Endothelial cell (in vitro differentiated cells): ENCODE results near the gene PLXNB2. TPM values are rescaled to one million over a fixed set of nuclear protein-coding genes. Genes with fewer than 3 reads are reported as not detected.

Source experiments
- DNase-seq: peaks from one replicate; pipeline ENCODE4 v3.0.0; 2021; ENCODE audit warnings: low spot score
- H3K27ac Mint-ChIP-seq: one replicate; pipeline ENCODE4 v1.8.0; 2021; ENCODE audit warnings: mixed read lengths, inconsistent platforms; ENCODE audit not compliant: unreplicated experiment
- H3K27me3 Mint-ChIP-seq: one replicate; pipeline ENCODE4 v1.8.0; 2021; ENCODE audit warnings: mild to moderate bottlenecking, moderate library complexity, mixed read lengths, inconsistent platforms; ENCODE audit not compliant: unreplicated experiment
- H3K36me3 Mint-ChIP-seq: one replicate; pipeline ENCODE4 v1.8.0; 2021; ENCODE audit warnings: mild to moderate bottlenecking, low read depth, mixed read lengths, inconsistent platforms; ENCODE audit not compliant: unreplicated experiment
- H3K4me1 Mint-ChIP-seq: one replicate; pipeline ENCODE4 v1.8.0; 2021; ENCODE audit warnings: mild to moderate bottlenecking, mixed read lengths, inconsistent platforms; ENCODE audit not compliant: unreplicated experiment
- H3K4me3 Mint-ChIP-seq: one replicate; pipeline ENCODE4 v1.8.0; 2021; ENCODE audit warnings: mild to moderate bottlenecking, mixed read lengths, inconsistent platforms; ENCODE audit not compliant: unreplicated experiment
- H3K9me3 Mint-ChIP-seq: one replicate; pipeline ENCODE4 v1.8.0; 2021; ENCODE audit warnings: mixed read lengths, inconsistent platforms; ENCODE audit not compliant: unreplicated experiment
- total RNA-seq: library from RNA; stranded (reverse); fragmentation: NEBNext Ultra II Directional; extraction: Animal tissue kit (Norgen Biotek cat#: 25700); gene quantifications from one replicate; pipeline ENCODE4 v1.2.1, GENCODE V29; 2021; ENCODE audit not compliant: unreplicated experiment
- TF ChIP-seq, protein P1 (sequence below): fragments of 200-600 bp; sonication (generic); IDR thresholded peaks from one replicate; pipeline ENCODE4 v1.5.0; 2021; ENCODE audit warnings: antibody characterized with exemption; ENCODE audit not compliant: unreplicated experiment

PLXNB2 gene
- total RNA-seq, 1 donor from 2014 or later = 96.5 TPM

- no peaks in the 10 kb centered on the region for H3K9me3 Mint-ChIP-seq
- H3K4me1 Mint-ChIP-seq = no peaks in the 10 kb centered on the region
- DNase-seq = no peak
- H3K36me3 Mint-ChIP-seq = peaks cover 3% of the 10 kb centered on the region
- peaks cover 6% of the 10 kb centered on the region for H3K27me3 Mint-ChIP-seq
- H3K27ac Mint-ChIP-seq = no peak overlapping the region
- TF ChIP-seq, protein P1, sequence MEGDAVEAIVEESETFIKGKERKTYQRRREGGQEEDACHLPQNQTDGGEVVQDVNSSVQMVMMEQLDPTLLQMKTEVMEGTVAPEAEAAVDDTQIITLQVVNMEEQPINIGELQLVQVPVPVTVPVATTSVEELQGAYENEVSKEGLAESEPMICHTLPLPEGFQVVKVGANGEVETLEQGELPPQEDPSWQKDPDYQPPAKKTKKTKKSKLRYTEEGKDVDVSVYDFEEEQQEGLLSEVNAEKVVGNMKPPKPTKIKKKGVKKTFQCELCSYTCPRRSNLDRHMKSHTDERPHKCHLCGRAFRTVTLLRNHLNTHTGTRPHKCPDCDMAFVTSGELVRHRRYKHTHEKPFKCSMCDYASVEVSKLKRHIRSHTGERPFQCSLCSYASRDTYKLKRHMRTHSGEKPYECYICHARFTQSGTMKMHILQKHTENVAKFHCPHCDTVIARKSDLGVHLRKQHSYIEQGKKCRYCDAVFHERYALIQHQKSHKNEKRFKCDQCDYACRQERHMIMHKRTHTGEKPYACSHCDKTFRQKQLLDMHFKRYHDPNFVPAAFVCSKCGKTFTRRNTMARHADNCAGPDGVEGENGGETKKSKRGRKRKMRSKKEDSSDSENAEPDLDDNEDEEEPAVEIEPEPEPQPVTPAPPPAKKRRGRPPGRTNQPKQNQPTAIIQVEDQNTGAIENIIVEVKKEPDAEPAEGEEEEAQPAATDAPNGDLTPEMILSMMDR = no peak
- no peak overlapping the region for H3K4me3 Mint-ChIP-seq
Observed at GRCh38 chr22:50284479-50284878, 23.0 kb downstream of the PLXNB2 start.

DNA sequence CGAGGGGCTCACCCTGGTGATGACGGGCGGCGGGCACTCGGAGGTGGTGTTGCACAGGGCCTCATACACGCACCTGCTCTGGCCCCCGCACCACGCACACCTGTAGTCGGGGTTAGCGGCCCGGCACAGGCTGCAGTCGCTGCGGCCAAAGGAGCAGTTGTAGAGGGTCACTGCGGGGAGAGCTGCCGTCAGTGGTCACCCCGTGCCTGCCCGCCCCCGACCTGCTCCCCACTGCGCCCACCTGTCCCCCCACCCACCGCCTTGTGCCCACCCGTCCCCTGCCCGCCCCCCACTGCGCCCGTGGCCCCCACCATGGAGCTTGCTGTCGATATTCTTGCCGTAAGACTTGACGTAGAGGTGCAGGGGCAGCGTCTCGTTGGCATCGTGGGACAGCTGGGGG is 23.6 kb downstream of the PLXNB2 start:
- H3K36me3 Mint-ChIP-seq = no peaks in the 10 kb centered on the region
- H3K4me1 Mint-ChIP-seq = no peaks in the 10 kb centered on the region
- H3K4me3 Mint-ChIP-seq = no peak overlapping the region
- no peak overlapping the region for H3K27ac Mint-ChIP-seq
- TF ChIP-seq, protein P1 = no peak
- H3K9me3 Mint-ChIP-seq = no peaks in the 10 kb centered on the region
- peaks cover 6% of the 10 kb centered on the region for H3K27me3 Mint-ChIP-seq
- DNase-seq = no peak

- Mint-ChIP-seq H3K9me3 (no peaks in the 10 kb centered on the region), H3K36me3 (no peaks in the 10 kb centered on the region), H3K27ac (no peak overlapping the region), H3K4me3 (no peak overlapping the region), H3K27me3 (peaks cover 5% of the 10 kb centered on the region), H3K4me1 (no peaks in the 10 kb centered on the region)
- DNase-seq = no peak
- TF ChIP-seq, protein P1 = no peak
Observed at GRCh38 chr22:50282361-50283155, 24.9 kb downstream of the PLXNB2 start.

DNA sequence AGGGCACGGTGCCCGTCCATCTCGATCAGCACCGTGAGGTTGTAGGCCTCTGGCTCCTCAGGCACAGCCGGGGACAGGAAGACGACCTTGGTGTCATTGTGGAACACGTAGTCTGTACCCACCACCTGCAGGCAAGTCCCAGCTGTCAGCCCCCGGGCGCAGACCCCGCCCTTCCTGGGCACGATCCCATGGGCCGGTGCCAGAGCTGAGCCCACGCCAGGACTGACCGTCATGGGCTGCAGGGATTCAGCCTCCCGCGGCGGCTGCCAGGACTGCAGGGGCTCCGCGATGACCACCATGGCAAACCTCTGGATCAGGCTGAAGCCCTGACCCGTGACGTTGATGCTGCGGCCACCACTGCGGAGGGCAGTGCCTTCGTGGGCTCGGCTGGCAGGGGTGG is 25.5 kb downstream of the PLXNB2 start:
- Mint-ChIP-seq H3K9me3 (no peaks in the 10 kb centered on the region), H3K27ac (no peak overlapping the region), H3K36me3 (no peaks in the 10 kb centered on the region), H3K4me3 (no peak overlapping the region), H3K27me3 (peaks cover 11% of the 10 kb centered on the region), H3K4me1 (no peaks in the 10 kb centered on the region)
- no peak for DNase-seq
- TF ChIP-seq, protein P1 = no peak

- no peaks in the 10 kb centered on the region for H3K9me3 Mint-ChIP-seq
- no peak overlapping the region for H3K27ac Mint-ChIP-seq
- TF ChIP-seq, protein P1 = no peak
- H3K36me3 Mint-ChIP-seq = no peaks in the 10 kb centered on the region
- H3K27me3 Mint-ChIP-seq = peaks cover 13% of the 10 kb centered on the region
- no peak for DNase-seq
- no peak overlapping the region for H3K4me3 Mint-ChIP-seq
- H3K4me1 Mint-ChIP-seq = no peaks in the 10 kb centered on the region
Observed at GRCh38 chr22:50281384-50281760, 26.1 kb downstream of the PLXNB2 start.
